ENCODE data around the gene SOX10. TPM values are rescaled to one million over a fixed set of nuclear protein-coding genes. Genes with fewer than 3 reads are reported as not detected.
A peak's percentile ranks its signal among the peaks of the same experiment; 100 is the strongest.
"Not testable (repeated sequence)": the region's sequence is repeated elsewhere in the genome, so short reads cannot be mapped to it uniquely, and the experiment has no call there.

Gene SOX10
- total and polyA plus RNA-seq, 8 donors = 0.06 to 0.96 (median 0.30) TPM

GRCh38 chr22:37979782-37980181 is 4.6 kb downstream of the SOX10 start:
- FAIRE-seq (no peak), DNase-seq (no peak), ATAC-seq (no peak)
- Histone ChIP-seq H3K4me3 (no peak overlapping the region), H3K27ac (no peak overlapping the region), H3K27me3 (no peaks in the 10 kb centered on the region), H3K36me3 (no peaks in the 10 kb centered on the region), H3K9me3 (no peaks in the 10 kb centered on the region), H3K4me1 (no peaks in the 10 kb centered on the region)
- intact Hi-C loops (cut with DNase I) = no loop called here
- no peak for TF ChIP-seq CTCF (IDR thresholded peaks at IDR 0.05)
- WGBS, 2 donors = 84 to 93% methylated on average over 7 to 8 of the region's 8 CpGs

GRCh38 chr22:37976547-37976946 is 7.8 kb downstream of the SOX10 start:
- no peaks in the 10 kb centered on the region for H3K36me3 ChIP-seq
- FAIRE-seq = no peak
- H3K27me3 ChIP-seq = no peaks in the 10 kb centered on the region
- no peak overlapping the region for H3K27ac ChIP-seq
- no peak for TF ChIP-seq CTCF (IDR thresholded peaks at IDR 0.05)
- H3K4me3 ChIP-seq = no peak overlapping the region
- no peak for DNase-seq
- no peaks in the 10 kb centered on the region for H3K9me3 ChIP-seq
- intact Hi-C loops (cut with DNase I) = no loop called here
- H3K4me1 ChIP-seq = no peaks in the 10 kb centered on the region
- ATAC-seq = no peak
- 94 to 97% methylated on average over 4 of the region's 4 CpGs for WGBS, 2 donors

- ATAC-seq; H3K27me3 ChIP-seq; H3K4me3 ChIP-seq; DNase-seq; intact Hi-C loops (cut with DNase I); FAIRE-seq; H3K9me3 ChIP-seq; H3K4me1 ChIP-seq; H3K36me3 ChIP-seq; H3K27ac ChIP-seq: not testable (repeated sequence)
- 88 to 92% methylated on average over 8 of the region's 8 CpGs for WGBS, 2 donors
These were observed 8.3 kb downstream of the SOX10 start for GRCh38 chr22:37976022-37976421.

- H3K4me3 ChIP-seq = no peak overlapping the region
- FAIRE-seq (no peak), DNase-seq (no peak), ATAC-seq (no peak)
- no peak for TF ChIP-seq CTCF (IDR thresholded peaks at IDR 0.05)
- intact Hi-C loops (cut with DNase I) = no loop called here
- H3K27ac ChIP-seq = no peak overlapping the region
- H3K27me3 ChIP-seq = no peaks in the 10 kb centered on the region
- 68 to 88% methylated on average over 2 of the region's 2 CpGs for WGBS, 2 donors
- H3K4me1 ChIP-seq = no peaks in the 10 kb centered on the region
- no peaks in the 10 kb centered on the region for H3K9me3 ChIP-seq
- no peaks in the 10 kb centered on the region for H3K36me3 ChIP-seq
These were observed 9.2 kb downstream of the SOX10 start for GRCh38 chr22:37975153-37975552.

GRCh38 chr22:37973271-37974170 is 10.8 kb downstream of the SOX10 start:
- FAIRE-seq (no peak), DNase-seq (peak in 1 of 6 donors; percentile 69), ATAC-seq (no peak)
- no peak overlapping the region for H3K4me3 ChIP-seq
- H3K9me3 ChIP-seq = no peaks in the 10 kb centered on the region
- intact Hi-C loops (cut with DNase I) = no loop called here
- WGBS, 2 donors = 93 to 97% methylated on average over 33 of the region's 33 CpGs
- H3K36me3 ChIP-seq = no peaks in the 10 kb centered on the region
- no peak for TF ChIP-seq CTCF (IDR thresholded peaks at IDR 0.05)
- H3K27me3 ChIP-seq = no peaks in the 10 kb centered on the region
- no peaks in the 10 kb centered on the region for H3K4me1 ChIP-seq
- no peak overlapping the region for H3K27ac ChIP-seq
